Gastrocnemius medialis (tissue), 4 donors: ENCODE data around the gene HSPB6. TPM values are rescaled to one million over a fixed set of nuclear protein-coding genes. Genes with fewer than 3 reads are reported as not detected.

Source experiments
- ATAC-seq, 2 donors: fragments of 150-250 bp; one replicate each; pipeline ENCODE4 v1.9.1; 2016
- DNase-seq, 2 donors: peaks; one replicate each; pipeline ENCODE4 v3.0.0-alpha.2; 2019
- H3K27ac ChIP-seq, 4 donors: fragments of 200-600 bp; sonication (generic); 1 replicate in 1 of 4; 2 replicates in 3 of 4; pipeline ENCODE4 v1.5.1; 2016 to 2018; ENCODE audit warnings: mild to moderate bottlenecking in 2 of 4, moderate library complexity in 1 of 4
- H3K27me3 ChIP-seq, 3 donors: fragments of 200-600 bp; sonication (generic) in 2 of 3; 1 replicate in 1 of 3; 2 replicates in 2 of 3; pipeline versions ENCODE4 v1.5.1 to v1.6.0; 2016 to 2019; ENCODE audit warnings: mild to moderate bottlenecking in 1 of 3, moderate library complexity in 1 of 3
- H3K36me3 ChIP-seq, 2 donors: fragments of 200-600 bp; sonication (generic) in 1 of 2; one replicate each; pipeline ENCODE4 v1.5.1; 2017 to 2018
- H3K4me1 ChIP-seq, 2 donors: fragments of 200-600 bp; sonication (generic) in 1 of 2; one replicate each; pipeline ENCODE4 v1.5.1; 2016 to 2017; ENCODE audit warnings: mild to moderate bottlenecking in 2 of 2
- H3K4me3 ChIP-seq, 4 donors: fragments of 200-600 bp; sonication (generic) in 3 of 4; 1 replicate in 1 of 4; 2 replicates in 3 of 4; pipeline ENCODE4 v1.5.1; 2016 to 2019; ENCODE audit warnings: mild to moderate bottlenecking in 2 of 4
- H3K9me3 ChIP-seq, 3 donors: fragments of 200-600 bp; sonication (generic) in 2 of 3; 1 replicate in 1 of 3; 2 replicates in 2 of 3; pipeline ENCODE4 v1.5.1; 2016 to 2019
- POLR2A ChIP-seq, 2 donors: fragments of 450-650 bp; IDR thresholded peaks; one replicate each; pipeline ENCODE4 v1.6.1; 2017; ENCODE audit warnings: antibody characterized with exemption in 2 of 2, mild to moderate bottlenecking in 2 of 2, moderate library complexity in 2 of 2
- in situ Hi-C, 4 donors: fragments of 200-750 bp; cut with MboI; loops; one replicate each; pipeline versions ENCODE4 v1.15.0 to v1.8.0; 2017; ENCODE audit warnings: low sequenced_read_pairs in 4 of 4
- intact Hi-C: fragments of 100-400 bp; cut with DNase I; formaldehyde crosslinking; loops from one replicate; pipeline ENCODE4 v1.15.1; 2023; ENCODE audit warnings: low total_unique reads
- total RNA-seq, 4 donors: library from RNA; depleted of rRNA; stranded (reverse); fragments of >200 nt; gene quantifications; one replicate each; pipeline versions ENCODE4 v1.1.0 to v1.2.3, GENCODE V29; 2016
- TF ChIP-seq, protein P1 (sequence below), 5 experiments: fragments of 450-650 bp in 3 of 5; fragments of 200-600 bp in 2 of 5; sonication (generic) in 2 of 5; IDR thresholded peaks in 4 of 5; conservative IDR thresholded peaks in 1 of 5; 1 replicate in 4 of 5; 2 replicates in 1 of 5; pipeline ENCODE4 v1.5.1; 2016 to 2019; ENCODE audit warnings: antibody characterized with exemption in 5 of 5, mild to moderate bottlenecking in 3 of 5, moderate library complexity in 3 of 5

Gene HSPB6
- total RNA-seq, 4 donors from 2014 or later: 79.8 to 241 (median 139) TPM

DNA sequence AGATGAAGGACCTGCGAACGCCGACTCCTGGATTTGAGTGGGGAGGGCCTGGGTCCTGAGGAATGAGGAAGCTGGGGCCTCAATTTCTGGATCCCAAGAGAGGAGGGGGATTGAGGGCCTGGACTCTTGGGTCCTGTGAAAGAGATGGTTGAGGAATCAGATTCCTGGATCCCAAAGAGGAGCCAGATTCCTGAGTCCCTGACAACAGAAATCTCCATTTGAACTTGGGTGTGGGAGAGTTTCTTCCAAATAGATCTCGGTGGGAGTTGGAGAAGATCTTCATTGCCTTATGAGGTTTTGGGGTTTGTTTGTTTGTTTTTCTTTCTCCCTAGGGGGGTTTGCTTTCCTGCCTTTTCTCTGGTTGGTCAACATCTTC, 10.8 kb downstream of the HSPB6 start:
- in situ Hi-C loops (no loop called here), intact Hi-C loops (loop anchor here (10.0 kb wide), 2 partner anchors 369 to 601 kb away; partner anchors contain the start of genes FXYD7, OVOL3, POLR2I and TBCB)
- Histone ChIP-seq H3K27me3 (no peaks in the 10 kb centered on the region), H3K36me3 (peaks cover 0 to 6% of the 10 kb centered on the region in 2 donors), H3K27ac (peak overlapping the region; percentile 97 to 99 (median 99)), H3K4me3 (peak overlapping the region; percentile 78 to 96 (median 86)), H3K9me3 (no peaks in the 10 kb centered on the region), H3K4me1 (peaks cover 24 to 40% of the 10 kb centered on the region in 2 donors)
- DNase-seq: no peak
- no peak for ATAC-seq
- TF ChIP-seq, protein P1, sequence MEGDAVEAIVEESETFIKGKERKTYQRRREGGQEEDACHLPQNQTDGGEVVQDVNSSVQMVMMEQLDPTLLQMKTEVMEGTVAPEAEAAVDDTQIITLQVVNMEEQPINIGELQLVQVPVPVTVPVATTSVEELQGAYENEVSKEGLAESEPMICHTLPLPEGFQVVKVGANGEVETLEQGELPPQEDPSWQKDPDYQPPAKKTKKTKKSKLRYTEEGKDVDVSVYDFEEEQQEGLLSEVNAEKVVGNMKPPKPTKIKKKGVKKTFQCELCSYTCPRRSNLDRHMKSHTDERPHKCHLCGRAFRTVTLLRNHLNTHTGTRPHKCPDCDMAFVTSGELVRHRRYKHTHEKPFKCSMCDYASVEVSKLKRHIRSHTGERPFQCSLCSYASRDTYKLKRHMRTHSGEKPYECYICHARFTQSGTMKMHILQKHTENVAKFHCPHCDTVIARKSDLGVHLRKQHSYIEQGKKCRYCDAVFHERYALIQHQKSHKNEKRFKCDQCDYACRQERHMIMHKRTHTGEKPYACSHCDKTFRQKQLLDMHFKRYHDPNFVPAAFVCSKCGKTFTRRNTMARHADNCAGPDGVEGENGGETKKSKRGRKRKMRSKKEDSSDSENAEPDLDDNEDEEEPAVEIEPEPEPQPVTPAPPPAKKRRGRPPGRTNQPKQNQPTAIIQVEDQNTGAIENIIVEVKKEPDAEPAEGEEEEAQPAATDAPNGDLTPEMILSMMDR (IDR thresholded peaks at IDR 0.05 in 4 of 5, conservative IDR thresholded peaks at IDR 0.05 in 1 of 5): no peak
- no peak for TF ChIP-seq POLR2A (IDR thresholded peaks at IDR 0.05)

DNA sequence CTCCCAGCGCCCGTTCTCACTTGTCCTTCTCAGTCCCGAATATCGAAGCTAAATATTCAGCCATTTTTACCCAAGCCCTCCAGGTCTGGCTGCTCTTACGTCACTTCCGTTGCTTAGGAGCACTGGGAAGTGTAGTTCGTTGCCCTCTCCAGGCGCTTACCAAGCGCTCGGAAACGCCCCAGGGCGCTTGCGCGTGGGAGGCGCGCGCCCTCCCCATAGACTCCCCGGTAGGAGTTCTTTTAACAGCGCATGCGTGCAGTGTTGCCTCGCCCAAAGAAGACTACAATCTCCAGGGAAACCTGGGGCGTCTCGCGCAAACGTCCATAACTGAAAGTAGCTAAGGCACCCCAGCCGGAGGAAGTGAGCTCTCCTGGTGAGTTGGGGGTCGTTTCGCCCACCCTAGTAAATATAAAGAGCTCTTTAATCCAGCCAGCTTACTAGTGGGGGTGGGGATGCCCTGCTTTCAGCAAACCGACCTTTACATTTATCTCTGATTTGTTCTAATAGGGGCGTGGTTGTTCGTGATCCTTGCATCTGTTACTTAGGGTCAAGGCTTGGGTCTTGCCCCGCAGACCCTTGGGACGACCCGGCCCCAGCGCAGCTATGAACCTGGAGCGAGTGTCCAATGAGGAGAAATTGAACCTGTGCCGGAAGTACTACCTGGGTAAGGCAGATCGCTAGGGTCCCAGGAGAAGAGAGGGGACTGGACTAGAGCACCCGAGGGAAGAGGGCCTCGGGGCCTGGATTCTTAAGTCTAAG, 11.3 kb downstream of the HSPB6 start, which contains the start of the genes PSENEN and U2AF1L4:
PSENEN (plus strand) TSS at position 324 of the 759 bp plus-strand sequence; CDS start at position 604, 280 bp downstream.
U2AF1L4 (minus strand) TSS at position 91 of the 759 bp plus-strand sequence; CDS start at position 64, 27 bp downstream.
- DNase-seq (peak; percentile 98 to 99), ATAC-seq (peak; percentile 76 to 81)
- Histone ChIP-seq H3K27me3 (no peaks in the 10 kb centered on the region), H3K4me3 (peak within 1 kb of the TSS; percentile 78 to 96 (median 86)), H3K36me3 (peaks cover 0 to 5% of the 10 kb centered on the region in 2 donors), H3K4me1 (peaks cover 28 to 44% of the 10 kb centered on the region in 2 donors), H3K27ac (peak within 1 kb of the TSS; percentile 97 to 99 (median 99)), H3K9me3 (no peaks in the 10 kb centered on the region)
- in situ Hi-C loops (no loop called here), intact Hi-C loops (loop anchor here (1.0 to 10.0 kb wide), 3 partner anchors 28 to 601 kb away; partner anchors contain the start of genes FXYD7, OVOL3, POLR2I and TBCB)
- TF ChIP-seq, protein P1 (IDR thresholded peaks at IDR 0.05 in 4 of 5, conservative IDR thresholded peaks at IDR 0.05 in 1 of 5): no peak
- peak; percentile 49 for TF ChIP-seq POLR2A (IDR thresholded peaks at IDR 0.05)

DNA sequence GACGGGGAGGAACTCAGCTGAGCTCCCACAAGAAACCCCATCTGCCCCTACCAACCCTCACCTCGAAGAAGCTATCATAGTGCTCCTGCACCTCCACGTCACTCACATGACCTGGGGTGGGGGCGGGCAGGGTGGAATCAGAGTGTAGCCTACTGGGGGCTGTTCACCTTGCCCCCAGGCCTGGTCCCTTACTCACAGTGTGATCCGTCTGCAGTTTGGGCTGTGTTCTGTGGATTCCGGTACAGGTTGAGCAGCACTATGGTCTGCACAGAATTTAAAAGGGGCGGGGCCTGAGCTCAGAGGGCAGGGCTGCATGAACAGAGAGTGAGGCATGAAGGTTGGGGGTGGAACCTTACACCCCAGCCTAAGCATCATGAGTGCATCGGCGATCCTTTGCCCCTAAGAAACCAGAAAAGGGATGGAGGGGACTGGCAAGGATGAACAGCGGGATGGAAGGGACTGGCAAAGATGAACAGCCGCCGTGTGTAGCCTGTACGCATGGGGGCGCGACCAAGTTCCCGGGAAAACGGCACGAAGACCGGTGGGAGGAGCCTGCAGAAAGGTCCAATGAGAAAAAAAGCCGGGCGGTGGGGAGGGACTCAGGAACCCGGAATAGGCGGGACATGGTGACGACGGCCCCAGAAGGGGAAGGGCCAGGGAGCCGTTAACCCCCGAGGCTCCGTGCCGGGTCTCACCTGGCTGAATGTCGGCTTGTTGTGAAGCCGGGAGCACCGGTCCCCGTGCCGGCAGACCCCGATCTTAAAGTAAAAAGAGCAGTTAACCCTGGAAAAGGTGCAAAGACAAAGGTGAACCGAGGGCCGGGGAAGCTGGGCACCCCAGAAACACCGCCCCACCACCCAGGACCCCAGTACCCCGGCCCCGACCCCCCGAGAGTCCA, 12.2 kb downstream of the HSPB6 start:
- Histone ChIP-seq H3K36me3 (peaks cover 0 to 5% of the 10 kb centered on the region in 2 donors), H3K9me3 (no peaks in the 10 kb centered on the region), H3K27ac (peak overlapping the region; percentile 97 to 99 (median 99)), H3K27me3 (no peaks in the 10 kb centered on the region), H3K4me3 (peak overlapping the region; percentile 78 to 96 (median 86)), H3K4me1 (peaks cover 33 to 47% of the 10 kb centered on the region in 2 donors)
- peak; percentile 68 to 71 for ATAC-seq
- peak; percentile 95 to 96 for DNase-seq
- TF ChIP-seq POLR2A (IDR thresholded peaks at IDR 0.05): no peak
- TF ChIP-seq, protein P1 (IDR thresholded peaks at IDR 0.05 in 4 of 5, conservative IDR thresholded peaks at IDR 0.05 in 1 of 5): peak in 4 of 5 experiments; percentile 29 to 53 (median 47)
- intact Hi-C loops (loop anchor here (1.0 to 10.0 kb wide), 5 partner anchors 27 to 1333 kb away; partner anchors contain the start of genes FXYD7, OVOL3, POLR2I and TBCB), in situ Hi-C loops (no loop called here)
